GM18526 (cell line): ENCODE results near the gene MKRN2OS.

Experiments used
- POLR2A ChIP-seq: IDR thresholded peaks from 3 replicates; pipeline ENCODE4 v1.6.1; 2011; ENCODE audit not compliant: insufficient read length; ENCODE audit errors: extremely low read depth

The MKRN2OS gene

GRCh38 chr3:12508291-12508700 is 37.0 kb downstream of the MKRN2OS start:
- no peak for TF ChIP-seq POLR2A

DNA sequence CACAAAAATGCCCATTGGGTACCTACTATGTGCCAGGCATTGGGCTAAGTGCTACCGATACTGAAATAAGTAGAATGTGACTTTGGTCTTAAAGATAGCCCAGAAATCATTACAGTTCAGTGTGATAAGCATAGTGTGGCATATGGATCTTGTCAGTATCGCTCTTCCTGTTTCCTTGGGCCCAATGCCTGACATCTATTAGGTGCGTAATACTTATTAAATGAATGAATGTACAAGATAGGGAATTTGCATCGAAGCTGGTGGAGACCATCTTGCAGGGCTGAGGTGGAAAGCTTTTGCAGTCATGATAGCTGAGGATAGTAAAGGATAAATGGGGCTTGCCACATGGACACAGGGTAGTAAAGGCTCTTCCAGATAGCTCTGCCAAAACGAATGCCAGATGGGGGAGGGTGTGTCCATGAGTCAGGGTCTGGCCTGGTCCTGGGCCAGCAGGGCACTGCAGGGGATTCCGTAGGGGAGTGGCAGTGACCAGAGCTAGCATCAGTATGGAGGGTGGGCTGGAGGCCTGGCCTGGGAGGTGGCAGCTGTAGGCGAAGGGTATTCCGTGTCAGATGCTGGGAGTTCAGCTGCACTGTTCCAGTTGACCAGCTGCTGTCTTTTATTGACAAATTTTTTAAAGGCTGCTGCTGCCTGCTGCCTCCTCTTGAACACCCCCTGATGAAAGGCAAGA is 37.6 kb downstream of the MKRN2OS start:
- TF ChIP-seq POLR2A, result no peak

GRCh38 chr3:12506201-12506709 is 39.0 kb downstream of the MKRN2OS start:
- no peak for TF ChIP-seq POLR2A

DNA sequence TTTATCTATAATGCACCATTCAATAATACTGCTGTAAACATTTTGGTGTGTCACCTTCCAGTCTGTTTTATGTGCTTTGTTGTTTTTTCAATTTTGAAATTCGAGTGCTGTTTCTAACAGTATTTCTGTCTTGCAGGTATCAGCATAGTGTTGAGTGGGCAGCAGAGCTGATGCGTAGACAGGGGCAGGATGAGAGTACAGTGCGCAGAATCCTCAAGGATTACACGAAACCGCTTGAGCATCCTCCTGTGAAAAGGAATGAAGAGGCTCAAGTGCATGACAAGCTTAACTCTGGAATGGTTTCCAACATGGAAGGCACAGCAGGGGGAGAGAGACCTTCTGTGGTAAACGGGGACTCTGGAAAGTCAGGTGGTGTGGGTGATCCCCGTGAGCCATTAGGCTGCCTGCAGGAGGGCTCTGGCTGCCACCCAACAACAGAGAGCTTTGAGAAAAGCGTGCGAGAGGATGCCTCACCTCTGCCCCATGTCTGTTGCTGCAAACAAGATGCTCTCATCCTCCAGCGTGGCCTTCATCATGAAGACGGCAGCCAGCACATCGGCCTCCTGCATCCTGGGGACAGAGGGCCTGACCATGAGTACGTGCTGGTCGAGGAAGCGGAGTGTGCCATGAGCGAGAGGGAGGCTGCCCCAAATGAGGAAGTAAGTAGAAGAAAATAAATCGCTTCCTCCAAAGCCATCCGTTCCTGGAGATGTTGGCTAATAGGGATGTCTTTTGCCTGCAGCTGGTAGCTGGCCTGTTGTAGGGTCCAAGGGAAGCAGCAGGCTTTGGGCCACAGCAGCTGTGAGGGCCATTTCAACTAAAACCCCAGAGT is 42.0 kb downstream of the MKRN2OS start:
- no peak for TF ChIP-seq POLR2A

- TF ChIP-seq POLR2A, result no peak
Observed at GRCh38 chr3:12501360-12502020, 43.8 kb downstream of the MKRN2OS start.

DNA sequence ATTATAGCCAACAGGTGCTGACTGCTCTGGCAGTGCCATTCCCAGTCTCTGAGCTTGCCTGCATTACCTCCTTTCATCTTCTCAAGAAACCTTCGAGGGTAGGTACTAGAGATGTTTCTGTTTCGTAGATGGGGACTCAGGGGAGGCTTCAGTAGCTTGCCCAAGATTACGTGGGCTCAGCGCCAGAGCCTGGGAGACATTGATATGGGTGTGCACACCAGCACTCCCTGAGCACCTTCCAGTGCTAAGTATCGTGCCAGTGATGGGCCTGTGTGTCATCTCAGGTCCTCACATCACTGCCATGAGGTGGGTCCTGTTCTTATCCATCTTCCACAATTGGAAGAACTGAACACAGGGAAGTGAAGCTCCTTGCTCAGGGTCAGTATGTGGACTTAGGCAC is 45.8 kb downstream of the MKRN2OS start:
- no peak for TF ChIP-seq POLR2A

GRCh38 chr3:12496453-12496761 is 48.9 kb downstream of the MKRN2OS start:
- no peak for TF ChIP-seq POLR2A

DNA sequence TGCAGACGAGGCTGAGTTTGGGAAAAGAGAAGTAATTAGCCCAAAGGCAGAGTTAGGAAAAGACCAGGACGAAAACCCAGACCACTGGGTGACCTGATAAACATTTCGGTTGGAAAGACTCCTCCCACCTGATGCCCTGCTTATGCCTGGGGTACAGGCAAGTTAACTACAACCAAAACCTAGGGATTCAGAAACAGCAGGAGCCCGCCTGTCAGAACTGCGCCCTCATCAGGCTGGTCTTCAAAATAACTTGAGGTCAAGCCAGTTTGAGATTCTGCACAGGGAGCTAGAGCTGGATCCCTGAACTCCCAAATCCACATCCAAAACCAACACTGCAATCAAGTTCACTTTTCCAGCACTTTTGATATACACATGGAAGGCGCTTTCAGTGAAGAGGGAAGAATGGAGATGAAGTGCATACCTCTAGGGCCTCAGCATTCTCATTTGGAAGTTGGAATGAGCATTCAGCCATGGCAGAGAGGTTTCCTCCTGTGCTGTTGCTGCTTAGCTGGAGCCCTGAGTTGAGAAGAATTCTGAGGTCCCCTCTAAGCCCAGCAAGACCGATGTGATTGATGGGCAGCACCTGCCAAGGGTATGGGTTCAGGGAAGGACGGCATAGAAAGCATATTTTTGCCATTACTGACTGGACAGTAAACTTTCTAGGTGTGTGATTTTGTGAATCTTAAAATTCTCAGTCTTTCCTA is 49.4 kb downstream of the MKRN2OS start:
- no peak for TF ChIP-seq POLR2A

GRCh38 chr3:12490547-12490946 is 54.8 kb downstream of the MKRN2OS start:
- TF ChIP-seq POLR2A, result no peak

- no peak for TF ChIP-seq POLR2A
Observed at GRCh38 chr3:12489832-12490231, 55.5 kb downstream of the MKRN2OS start.
